GM12878 (cell line): ENCODE results near the gene RBM15B. TPM values are rescaled to one million over a fixed set of nuclear protein-coding genes. Genes with fewer than 3 reads are reported as not detected.
A peak's percentile ranks its signal among the peaks of the same experiment; 100 is the strongest.

Source experiments
- ATAC-seq: fragments of 200-7000 bp; cut with Tn5 transposase; 3 replicates; pipeline ENCODE4 v1.9.1; 2020; ENCODE audit warnings: mild to moderate bottlenecking, moderate library complexity
- BruUV-seq: library from RNA; stranded (reverse); fragments of 400-500 nt; replicated peaks from 2 replicates; lab custom pipeline; 2021; lab: Mats Ljungman, UMichigan
- CTCF ChIA-PET: fragments of 300-600 bp; sonication (Branson Sonifier 250); formaldehyde crosslinking; extraction: SDS; loops from one replicate; lab custom pipeline; 2021; ENCODE audit warnings: inconsistent platforms; lab: Yijun Ruan, JAX
- POLR2A ChIA-PET: fragments of 350-600 bp; formaldehyde crosslinking; extraction: SDS; loops from one replicate; lab custom pipeline; 2021; ENCODE audit warnings: inconsistent platforms; lab: Charles Lee
- RAD21 ChIA-PET: fragments of 300-600 bp; sonication (Branson Sonifier 250); formaldehyde crosslinking; loops from one replicate; lab custom pipeline; 2023; ENCODE audit warnings: antibody characterized with exemption; ENCODE audit not compliant: unreplicated experiment; lab: Charles Lee
- SMC1A ChIA-PET: fragments of 300-600 bp; sonication (Branson Sonifier 250); formaldehyde crosslinking; loops from one replicate; lab custom pipeline; 2023; ENCODE audit not compliant: unreplicated experiment, uncharacterized antibody; lab: Charles Lee
- DNase-seq: peaks from one replicate; pipeline ENCODE4 v3.0.0-alpha.2; 2011; ENCODE audit warnings: low read depth, low spot score
- FAIRE-seq: peaks from 3 replicates; lab custom pipeline; 2011; peaks lifted over from hg19 to GRCh38; lab: Jason Lieb, UNC
- H2AFZ ChIP-seq: 2 replicates; pipeline ENCODE4 v1.6.0; 2011; ENCODE audit warnings: low read depth, low read length, control low read depth; ENCODE audit not compliant: control insufficient read depth
- H3K27ac ChIP-seq: 2 replicates; pipeline ENCODE4 v1.5.1; 2011; ENCODE audit warnings: control low read depth; ENCODE audit not compliant: control insufficient read depth, insufficient read depth
- H3K27me3 ChIP-seq, 2 experiments: replicated peaks in 1 of 2; 2 replicates each; pipeline versions ENCODE4 v1.6.0 to v1.6.1; 2011; ENCODE audit warnings: low read length in 1 of 2; ENCODE audit not compliant: control insufficient read depth in 2 of 2, insufficient read depth in 2 of 2
- H3K36me3 ChIP-seq, 2 experiments: 2 replicates each; pipeline ENCODE4 v1.5.1; 2011; ENCODE audit warnings: low read length in 1 of 2; ENCODE audit not compliant: control insufficient read depth in 2 of 2, insufficient read depth in 2 of 2
- H3K4me1 ChIP-seq: 2 replicates; pipeline ENCODE4 v1.6.1; 2011; ENCODE audit warnings: mild to moderate bottlenecking, low read length, moderate library complexity, mixed read lengths; ENCODE audit not compliant: control insufficient read depth, insufficient read depth
- H3K4me2 ChIP-seq: 2 replicates; pipeline ENCODE4 v1.6.0; 2011; ENCODE audit warnings: control low read depth; ENCODE audit not compliant: control insufficient read depth, insufficient read depth
- H3K4me3 ChIP-seq: fragments of 200-600 bp; sonication (generic); 2 replicates; pipeline ENCODE4 v1.5.1; 2016
- H3K79me2 ChIP-seq: 2 replicates; pipeline ENCODE4 v1.6.0; 2011; ENCODE audit warnings: low read length; ENCODE audit not compliant: control insufficient read depth, insufficient read depth
- H3K9ac ChIP-seq: 2 replicates; pipeline ENCODE4 v1.8.0; 2011; ENCODE audit warnings: low read length, control low read depth, mixed read lengths; ENCODE audit not compliant: control insufficient read depth, insufficient read depth
- H3K9me3 ChIP-seq: replicated peaks from 3 replicates; pipeline ENCODE4 v1.5.1; 2011; ENCODE audit warnings: mild to moderate bottlenecking, low read length; ENCODE audit not compliant: control insufficient read depth, insufficient read depth
- H4K20me1 ChIP-seq: 2 replicates; pipeline ENCODE4 v1.6.0; 2011; ENCODE audit not compliant: control insufficient read depth, insufficient read depth
- CREM ChIP-seq: IDR thresholded peaks from 2 replicates; pipeline ENCODE4 v1.6.1; 2014; ENCODE audit warnings: antibody characterized with exemption, low read depth
- GABPA ChIP-seq: IDR thresholded peaks from 2 replicates; pipeline ENCODE4 v1.6.1; 2014; ENCODE audit warnings: antibody characterized with exemption, low read depth, mild to moderate bottlenecking, inconsistent platforms
- RELB ChIP-seq: fragments of 450-650 bp; IDR thresholded peaks from 2 replicates; pipeline ENCODE4 v1.6.1; 2017; ENCODE audit warnings: low read depth, mild to moderate bottlenecking, moderate library complexity
- WGBS: methylation state at CpG from one replicate; pipeline ENCODE4 v1.1.6; 2016; ENCODE audit warnings: low lambda C conversion rate; ENCODE audit not compliant: insufficient replicate concordance, insufficient coverage; ENCODE audit errors: missing lambda C conversion rate; 5-methylcytosine and 5-hydroxymethylcytosine counted together
- in situ Hi-C: fragments of 300-500 bp; cut with MboI; formaldehyde crosslinking; loops from 9 replicates; pipeline ENCODE4 v1.14.3; 2018; ENCODE audit warnings: mixed read lengths
- intact Hi-C: fragments of 100-400 bp; cut with micrococcal nuclease; formaldehyde crosslinking; loops from one replicate; pipeline ENCODE4 v1.14.2; 2022; ENCODE audit not compliant: unreplicated experiment
- polyA plus RNA-seq, 11 experiments: library from polyadenylated mRNA; depleted of rRNA in 4 of 11; unstranded in 6 of 11; stranded (reverse) in 5 of 11; fragments of >200 nt; fragmentation: Nextera tagmentation in 4 of 11; fragmentation: Illumina TruSeq in 1 of 11; extraction: Ambion mirVana in 4 of 11; extraction: Trizol in 1 of 11; gene quantifications; 1 replicate in 1 of 11; 2 replicates in 10 of 11; pipeline versions ENCODE4 v1.2.1 to v1.2.3, GENCODE V29; 2011 to 2016; ENCODE audit warnings: inconsistent platforms in 2 of 11, missing spikeins in 2 of 11, low read depth in 1 of 11
- total RNA-seq, 4 experiments: library from RNA; depleted of rRNA in 3 of 4; stranded (reverse); fragments of >200 nt in 3 of 4; fragmentation: Illumina TruSeq in 1 of 4; extraction: Trizol in 1 of 4; gene quantifications; 2 replicates each; pipeline versions ENCODE4 v1.2.1 to v1.2.3, GENCODE V29; 2013 to 2021
- TF ChIP-seq, protein P1 (sequence below): fragments of 450-650 bp; conservative IDR thresholded peaks from 2 replicates; pipeline ENCODE4 v1.6.1; 2017; ENCODE audit warnings: mild to moderate bottlenecking, moderate library complexity

RBM15B gene
- total and polyA plus RNA-seq, 10 of the 15 experiments (the other 5 are each of a cell fraction or from before 2014, with no cell fraction given) = 2.4 to 34.5 (median 19.1) TPM

- in situ Hi-C loops (loop anchor here (10.0 kb wide), 1 partner anchor 1029 kb away; the partner anchor contains the start of genes CYB561D2, NPRL2 and TMEM115), intact Hi-C loops (loop anchor here (2.0 kb wide), 1 partner anchor 767 kb away; the partner anchor contains the start of gene MAPKAPK3)
- Histone ChIP-seq H3K36me3 (peaks cover 6 to 16% of the 10 kb centered on the region in 2 experiments), H2AFZ (peak overlapping the region; percentile 88), H3K79me2 (peaks cover 51% of the 10 kb centered on the region), H3K27ac (peak overlapping the region; percentile 86), H4K20me1 (0 out of 2 replicates have a peak, but pooled peaks cover 4% of the 10 kb centered on the region), H3K4me1 (peaks cover 16% of the 10 kb centered on the region), H3K4me3 (peak overlapping the region; percentile 96), H3K4me2 (peak overlapping the region; percentile 91), H3K9ac (peak overlapping the region; percentile 86), H3K27me3 (no peaks in the 10 kb centered on the region), H3K9me3 (no peaks in the 10 kb centered on the region)
- ChIA-PET RAD21 (interaction anchor here (1.2 to 1.3 kb wide), 2 partner anchors 289 to 764 kb away, joined by 3 read pairs; no protein-coding TSS in a partner anchor), POLR2A (interaction anchor here (1.3 to 3.6 kb wide), 3 partner anchors 115 to 794 kb away, joined by 3 to 26 read pairs (median 6); partner anchors contain the start of gene DCAF1), SMC1A (no interaction called here), CTCF (interaction anchor here (1.3 to 2.5 kb wide), 2 partner anchors 12 to 768 kb away, joined by 3 to 17 read pairs; partner anchors contain the start of gene MAPKAPK3)
- TF ChIP-seq CREM (no peak), RELB (no peak), GABPA (no peak)
- TF ChIP-seq, protein P1, sequence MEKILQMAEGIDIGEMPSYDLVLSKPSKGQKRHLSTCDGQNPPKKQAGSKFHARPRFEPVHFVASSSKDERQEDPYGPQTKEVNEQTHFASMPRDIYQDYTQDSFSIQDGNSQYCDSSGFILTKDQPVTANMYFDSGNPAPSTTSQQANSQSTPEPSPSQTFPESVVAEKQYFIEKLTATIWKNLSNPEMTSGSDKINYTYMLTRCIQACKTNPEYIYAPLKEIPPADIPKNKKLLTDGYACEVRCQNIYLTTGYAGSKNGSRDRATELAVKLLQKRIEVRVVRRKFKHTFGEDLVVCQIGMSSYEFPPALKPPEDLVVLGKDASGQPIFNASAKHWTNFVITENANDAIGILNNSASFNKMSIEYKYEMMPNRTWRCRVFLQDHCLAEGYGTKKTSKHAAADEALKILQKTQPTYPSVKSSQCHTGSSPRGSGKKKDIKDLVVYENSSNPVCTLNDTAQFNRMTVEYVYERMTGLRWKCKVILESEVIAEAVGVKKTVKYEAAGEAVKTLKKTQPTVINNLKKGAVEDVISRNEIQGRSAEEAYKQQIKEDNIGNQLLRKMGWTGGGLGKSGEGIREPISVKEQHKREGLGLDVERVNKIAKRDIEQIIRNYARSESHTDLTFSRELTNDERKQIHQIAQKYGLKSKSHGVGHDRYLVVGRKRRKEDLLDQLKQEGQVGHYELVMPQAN = 0 out of 2 replicates have a peak, but pooled peaks have one; percentile 53
- whole genome bisulfite sequencing = under 1% methylated on average over 28 of the region's 29 CpGs
- ATAC-seq (peak; percentile 41), DNase-seq (no peak), FAIRE-seq (no peak)
- TSS peak; percentile 94 for BruUV-seq
These were observed 6.9 kb upstream of the RBM15B start for GRCh38 chr3:51384055-51384725.
